ENCODE results near the gene FGD3.

- TF ChIP-seq POU5F1 (IDR thresholded peaks at IDR 0.05; ENCODE audit: low read depth, low read length) (no peak), ATF2 (IDR thresholded peaks at IDR 0.05; ENCODE audit: low read length) (no peak), RXRA (IDR thresholded peaks at IDR 0.05; ENCODE audit: insufficient read depth, low read depth, low read length) (no peak)
- TF ChIP-seq, protein P1, sequence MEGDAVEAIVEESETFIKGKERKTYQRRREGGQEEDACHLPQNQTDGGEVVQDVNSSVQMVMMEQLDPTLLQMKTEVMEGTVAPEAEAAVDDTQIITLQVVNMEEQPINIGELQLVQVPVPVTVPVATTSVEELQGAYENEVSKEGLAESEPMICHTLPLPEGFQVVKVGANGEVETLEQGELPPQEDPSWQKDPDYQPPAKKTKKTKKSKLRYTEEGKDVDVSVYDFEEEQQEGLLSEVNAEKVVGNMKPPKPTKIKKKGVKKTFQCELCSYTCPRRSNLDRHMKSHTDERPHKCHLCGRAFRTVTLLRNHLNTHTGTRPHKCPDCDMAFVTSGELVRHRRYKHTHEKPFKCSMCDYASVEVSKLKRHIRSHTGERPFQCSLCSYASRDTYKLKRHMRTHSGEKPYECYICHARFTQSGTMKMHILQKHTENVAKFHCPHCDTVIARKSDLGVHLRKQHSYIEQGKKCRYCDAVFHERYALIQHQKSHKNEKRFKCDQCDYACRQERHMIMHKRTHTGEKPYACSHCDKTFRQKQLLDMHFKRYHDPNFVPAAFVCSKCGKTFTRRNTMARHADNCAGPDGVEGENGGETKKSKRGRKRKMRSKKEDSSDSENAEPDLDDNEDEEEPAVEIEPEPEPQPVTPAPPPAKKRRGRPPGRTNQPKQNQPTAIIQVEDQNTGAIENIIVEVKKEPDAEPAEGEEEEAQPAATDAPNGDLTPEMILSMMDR (IDR thresholded peaks at IDR 0.05; ENCODE audit: control extremely low read depth in 1 of 3, insufficient read depth in 1 of 3, low read depth in 1 of 3, low read length in 3 of 3): no peak
Observed at GRCh38 chr9:92983984-92984589, 36.8 kb downstream of the FGD3 start.

Measured in H1 (cell line).